Astrocyte of the cerebellum (primary cell): ENCODE results near the gene SSBP3.

Experiments used
- DNase-seq: peaks from one replicate; pipeline ENCODE4 v3.0.0-alpha.2; 2011; ENCODE audit warnings: low read depth
- H3K4me3 ChIP-seq: 2 replicates; pipeline ENCODE4 v1.5.1; 2011; ENCODE audit warnings: mild to moderate bottlenecking, low read depth, low read length, moderate library complexity
- CTCF ChIP-seq: IDR thresholded peaks from 2 replicates; pipeline ENCODE4 v1.5.1; 2012; ENCODE audit warnings: low read length, low read depth, moderate library complexity, mild to moderate bottlenecking; ENCODE audit errors: missing control alignments
- in situ Hi-C: cut with HindIII; loops from 2 replicates; pipeline ENCODE4 v1.10.0; 2017; ENCODE audit warnings: low sequenced_read_pairs

SSBP3 gene

DNA sequence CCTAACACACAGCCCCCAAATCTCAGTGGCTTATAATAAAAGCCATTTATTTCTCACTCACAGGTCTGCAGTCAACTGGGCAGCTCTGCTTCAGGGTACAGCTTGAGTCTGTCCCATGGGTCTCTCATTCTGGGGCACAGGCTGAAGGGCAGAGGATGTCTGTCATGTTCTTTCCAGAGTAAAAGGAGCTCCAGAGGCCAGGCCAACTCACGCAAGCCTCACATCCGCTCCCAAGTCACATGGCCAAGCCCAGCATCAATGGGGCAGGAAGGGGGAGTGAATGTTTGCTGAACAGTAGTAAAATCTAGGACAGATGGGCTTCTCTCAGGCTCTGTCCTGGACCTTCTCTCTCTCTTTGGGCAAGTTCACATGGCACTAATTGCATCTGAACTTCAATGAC lies 7.1 kb upstream of the SSBP3 start:
- no peak for TF ChIP-seq CTCF

DNA sequence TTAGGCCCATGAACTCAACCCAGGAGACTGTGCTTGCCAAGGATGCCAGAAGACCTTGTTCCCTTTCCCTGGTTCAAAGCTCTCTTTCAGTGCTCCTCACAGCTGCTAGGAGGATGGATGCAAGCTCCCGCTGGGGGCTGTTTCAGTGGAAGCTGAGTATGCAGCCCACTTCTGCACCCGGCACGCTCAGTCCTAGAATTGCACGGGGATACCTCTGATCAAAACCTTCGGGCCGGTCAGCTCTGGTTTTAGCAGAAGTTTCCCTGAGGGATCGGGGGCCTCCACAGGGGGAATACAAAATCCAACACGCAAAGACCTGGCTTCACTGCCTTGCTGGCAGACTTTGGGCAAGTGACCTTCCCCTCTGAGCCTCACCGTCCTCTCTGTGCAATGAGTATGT lies 4.2 kb upstream of the SSBP3 start:
- no peak for TF ChIP-seq CTCF
- in situ Hi-C loops, result loop anchor here (5.0 kb wide), 1 partner anchor 77 kb away; no protein-coding TSS in a partner anchor
- no peak overlapping the region for H3K4me3 ChIP-seq
- DNase-seq, result no peak

More for the DNA sequence above, 7.1 kb upstream of the SSBP3 start:
- no peak for DNase-seq
- in situ Hi-C loops, result loop anchor here (5.0 kb wide), 1 partner anchor 74 kb away; no protein-coding TSS in a partner anchor
- no peak overlapping the region for H3K4me3 ChIP-seq

- DNase-seq, result no peak
- no peak overlapping the region for H3K4me3 ChIP-seq
- in situ Hi-C loops, result loop anchor here (5.0 kb wide), 1 partner anchor 78 kb away; no protein-coding TSS in a partner anchor
- TF ChIP-seq CTCF, result no peak
Measured at GRCh38 chr1:54409156-54410142, 3.3 kb upstream of the SSBP3 start.

- in situ Hi-C loops, result no loop called here
- peak; percentile 27 for DNase-seq
- no peak overlapping the region for H3K4me3 ChIP-seq
- TF ChIP-seq CTCF, result no peak
Measured at GRCh38 chr1:54408147-54409066, 2.2 kb upstream of the SSBP3 start.

- no peak for TF ChIP-seq CTCF
- DNase-seq, result peak; percentile 89
- peak overlapping the region; percentile 65 for H3K4me3 ChIP-seq
- in situ Hi-C loops, result no loop called here
Measured at GRCh38 chr1:54407404-54408146, 1.4 kb upstream of the SSBP3 start.

- in situ Hi-C loops, result no loop called here
- TF ChIP-seq CTCF, result no peak
- no peak for DNase-seq
- H3K4me3 ChIP-seq, result peak overlapping the region; percentile 65
Measured at GRCh38 chr1:54407154-54407403, 885 bp upstream of the SSBP3 start.
